IMR-90 (cell line): ENCODE results near the gene SEMA5A. TPM values are rescaled to one million over a fixed set of nuclear protein-coding genes. Genes with fewer than 3 reads are reported as not detected.

Experiments
- ATAC-seq: fragments of 200-7000 bp; cut with Tn5 transposase; 2 replicates; pipeline ENCODE4 v1.9.1; 2020; ENCODE audit warnings: low read depth, mild to moderate bottlenecking, moderate library complexity
- BruUV-seq: library from RNA; stranded (reverse); fragments of 400-500 nt; replicated peaks from 2 replicates; lab custom pipeline; 2021; lab: Mats Ljungman, UMichigan
- CTCF ChIA-PET: fragments of 300-600 bp; formaldehyde crosslinking; extraction: SDS; loops from one replicate; lab custom pipeline; 2021; ENCODE audit warnings: antibody characterized with exemption; lab: Yijun Ruan, JAX
- POLR2A ChIA-PET: fragments of 300-600 bp; sonication (Branson Sonifier 250); formaldehyde crosslinking; loops from one replicate; lab custom pipeline; 2022; ENCODE audit warnings: antibody characterized with exemption; ENCODE audit not compliant: unreplicated experiment; lab: Charles Lee
- DNase-seq: peaks from one replicate; pipeline ENCODE4 v3.0.0; 2013
- H2AFZ ChIP-seq: replicated peaks from 2 replicates; pipeline ENCODE3; 2013; ENCODE audit warnings: low read length, mild to moderate bottlenecking; ENCODE audit not compliant: poor library complexity
- H2AK5ac ChIP-seq: 2 replicates; pipeline ENCODE4 v1.6.1; 2013; ENCODE audit warnings: low read depth, low read length, inconsistent platforms
- H2AK9ac ChIP-seq: replicated peaks from 2 replicates; pipeline ENCODE3; 2013; ENCODE audit warnings: mild to moderate bottlenecking, low read depth, low read length, moderate library complexity; ENCODE audit not compliant: poor library complexity
- H2BK120ac ChIP-seq: 2 replicates; pipeline ENCODE4 v1.6.1; 2013; ENCODE audit warnings: low read depth, low read length, inconsistent platforms
- H2BK15ac ChIP-seq: 3 replicates; pipeline ENCODE4 v1.6.1; 2013; ENCODE audit warnings: low read depth, low read length, inconsistent platforms
- H2BK20ac ChIP-seq: 2 replicates; pipeline ENCODE4 v1.6.1; 2013; ENCODE audit warnings: low read depth, mild to moderate bottlenecking, inconsistent platforms, low read length, moderate library complexity
- H2BK5ac ChIP-seq: 2 replicates; pipeline ENCODE4 v1.6.1; 2013; ENCODE audit warnings: mild to moderate bottlenecking, low read depth, low read length, inconsistent platforms; ENCODE audit not compliant: poor library complexity, severe bottlenecking
- H3K14ac ChIP-seq: replicated peaks from 2 replicates; pipeline ENCODE4 v1.6.1; 2013; ENCODE audit warnings: low read depth, low read length, inconsistent platforms
- H3K18ac ChIP-seq: 2 replicates; pipeline ENCODE4 v1.6.1; 2013; ENCODE audit warnings: low read depth, low read length, control low read depth
- H3K23ac ChIP-seq: 2 replicates; pipeline ENCODE4 v1.6.1; 2013; ENCODE audit warnings: low read depth, low read length, inconsistent platforms
- H3K27ac ChIP-seq: 2 replicates; pipeline ENCODE4 v1.5.1; 2013; ENCODE audit warnings: mild to moderate bottlenecking, control low read depth, low read length; ENCODE audit not compliant: insufficient read depth
- H3K27me3 ChIP-seq: 2 replicates; pipeline ENCODE4 v1.6.1; 2013; ENCODE audit warnings: low read length; ENCODE audit not compliant: control insufficient read depth, insufficient read depth
- H3K36me3 ChIP-seq: 2 replicates; pipeline ENCODE4 v1.6.1; 2013; ENCODE audit warnings: low read length, mixed read lengths; ENCODE audit not compliant: control insufficient read depth, insufficient read depth
- H3K4ac ChIP-seq: 2 replicates; pipeline ENCODE4 v1.6.1; 2013; ENCODE audit warnings: low read depth, low read length, inconsistent platforms
- H3K4me1 ChIP-seq: 2 replicates; pipeline ENCODE4 v1.6.1; 2013; ENCODE audit warnings: low read length, mixed read lengths; ENCODE audit not compliant: control insufficient read depth, insufficient read depth
- H3K4me2 ChIP-seq: 2 replicates; pipeline ENCODE4 v1.6.1; 2013; ENCODE audit warnings: low read depth, mild to moderate bottlenecking, control low read depth, low read length, moderate library complexity
- H3K4me3 ChIP-seq: 2 replicates; pipeline ENCODE4 v1.5.1; 2013; ENCODE audit warnings: low read depth, mild to moderate bottlenecking, control low read depth, low read length, moderate library complexity; ENCODE audit not compliant: insufficient read depth
- H3K56ac ChIP-seq: 2 replicates; pipeline ENCODE4 v1.6.1; 2013; ENCODE audit warnings: low read length, inconsistent platforms; ENCODE audit not compliant: insufficient read depth; ENCODE audit errors: extremely low read depth
- H3K79me1 ChIP-seq, 2 experiments: 2 replicates each; pipeline ENCODE4 v1.6.1; 2013; ENCODE audit warnings: low read length in 2 of 2, inconsistent platforms in 1 of 2, low read depth in 1 of 2
- H3K9ac ChIP-seq: 2 replicates; pipeline ENCODE4 v1.6.1; 2013; ENCODE audit warnings: low read depth, low read length, control low read depth
- H3K9me1 ChIP-seq: 2 replicates; pipeline ENCODE4 v1.6.1; 2013; ENCODE audit warnings: low read length, inconsistent platforms; ENCODE audit not compliant: insufficient read depth
- H3K9me3 ChIP-seq: 2 replicates; pipeline ENCODE4 v1.6.1; 2013; ENCODE audit warnings: low read length; ENCODE audit not compliant: control insufficient read depth, insufficient read depth
- H4K20me1 ChIP-seq: 2 replicates; pipeline ENCODE4 v1.6.1; 2013; ENCODE audit warnings: low read length, inconsistent platforms; ENCODE audit not compliant: insufficient read depth
- H4K5ac ChIP-seq: 2 replicates; pipeline ENCODE4 v1.6.1; 2013; ENCODE audit warnings: mild to moderate bottlenecking, low read depth, low read length, control low read depth
- H4K8ac ChIP-seq, 2 experiments: 2 replicates each; pipeline ENCODE4 v1.6.1; 2013; ENCODE audit warnings: low read depth in 2 of 2, low read length in 2 of 2, control low read depth in 1 of 2, inconsistent platforms in 1 of 2
- H4K91ac ChIP-seq: 2 replicates; pipeline ENCODE4 v1.6.1; 2013; ENCODE audit warnings: low read depth, low read length, inconsistent platforms; ENCODE audit not compliant: insufficient read depth
- BHLHE40 ChIP-seq: fragments of 150-350 bp; IDR thresholded peaks from 2 replicates; pipeline ENCODE4 v1.6.1; 2016; ENCODE audit warnings: mild to moderate bottlenecking, low read depth, low read length
- CEBPB ChIP-seq: IDR thresholded peaks from 2 replicates; pipeline ENCODE4 v1.6.1; 2012; ENCODE audit warnings: low read depth, low read length, improper control_type of control experiment
- CHD1 ChIP-seq: IDR thresholded peaks from 2 replicates; pipeline ENCODE4 v1.6.1; 2012; ENCODE audit warnings: low read depth, low read length, improper control_type of control experiment
- CTCF ChIP-seq: conservative IDR thresholded peaks from 2 replicates; pipeline ENCODE4 v1.5.1; 2012; ENCODE audit warnings: mild to moderate bottlenecking, low read depth, low read length, improper control_type of control experiment
- ELK1 ChIP-seq: fragments of 150-350 bp; IDR thresholded peaks from 2 replicates; pipeline ENCODE4 v1.6.1; 2016; ENCODE audit warnings: low read depth, mild to moderate bottlenecking, low read length, moderate library complexity, borderline replicate concordance
- FOS ChIP-seq: fragments of 150-350 bp; IDR thresholded peaks from 2 replicates; pipeline ENCODE4 v1.6.1; 2016; ENCODE audit warnings: low read depth, low read length
- MAFK ChIP-seq: IDR thresholded peaks from 2 replicates; pipeline ENCODE4 v1.6.1; 2012; ENCODE audit warnings: low read depth, low read length, improper control_type of control experiment
- MAZ ChIP-seq: IDR thresholded peaks from 2 replicates; pipeline ENCODE4 v1.6.1; 2012; ENCODE audit warnings: low read depth, mild to moderate bottlenecking, low read length, improper control_type of control experiment, moderate library complexity, borderline replicate concordance
- MXI1 ChIP-seq: IDR thresholded peaks from 2 replicates; pipeline ENCODE4 v1.6.1; 2012; ENCODE audit warnings: low read depth, mild to moderate bottlenecking, low read length, moderate library complexity, borderline replicate concordance
- NFE2L2 ChIP-seq: fragments of 150-350 bp; IDR thresholded peaks from 2 replicates; pipeline ENCODE4 v1.6.1; 2016; ENCODE audit warnings: low read depth, mild to moderate bottlenecking, low read length
- POLR2A ChIP-seq: IDR thresholded peaks from 2 replicates; pipeline ENCODE4 v1.6.1; 2012; ENCODE audit warnings: mild to moderate bottlenecking, low read depth, low read length
- RAD21 ChIP-seq: IDR thresholded peaks from 2 replicates; pipeline ENCODE4 v1.6.1; 2012; ENCODE audit warnings: low read length, improper control_type of control experiment
- RCOR1 ChIP-seq: IDR thresholded peaks from 2 replicates; pipeline ENCODE4 v1.6.1; 2012; ENCODE audit warnings: mild to moderate bottlenecking, low read length, improper control_type of control experiment; ENCODE audit not compliant: insufficient replicate concordance
- RFX5 ChIP-seq: IDR thresholded peaks from 2 replicates; pipeline ENCODE4 v1.8.0; 2012; ENCODE audit warnings: low read depth, mild to moderate bottlenecking, low read length, moderate library complexity
- SMC3 ChIP-seq: fragments of 150-350 bp; IDR thresholded peaks from 2 replicates; pipeline ENCODE4 v1.6.1; 2016; ENCODE audit warnings: low read depth, mild to moderate bottlenecking, antibody characterized with exemption, low read length, moderate library complexity
- USF2 ChIP-seq: fragments of 150-350 bp; IDR thresholded peaks from 2 replicates; pipeline ENCODE4 v1.6.1; 2017; ENCODE audit warnings: mild to moderate bottlenecking, antibody characterized with exemption, low read length, low read depth
- dilution Hi-C: fragments of 300-500 bp; cut with HindIII; formaldehyde crosslinking; loops from one replicate; pipeline ENCODE4 v1.14.3; 2018; ENCODE audit warnings: low sequenced_read_pairs; ENCODE audit not compliant: unreplicated experiment
- in situ Hi-C: fragments of 300-500 bp; cut with MboI; formaldehyde crosslinking; loops from 3 replicates; pipeline ENCODE4 v1.14.3; 2019; ENCODE audit warnings: low sequenced_read_pairs, inconsistent platforms, mixed read lengths
- intact Hi-C: fragments of 100-400 bp; cut with micrococcal nuclease; formaldehyde crosslinking; loops from 2 replicates; pipeline ENCODE4 v1.10.0; 2022
- polyA plus RNA-seq, 3 experiments: library from polyadenylated mRNA; depleted of rRNA; stranded (reverse); fragments of >200 nt; gene quantifications; 2 replicates each; pipeline ENCODE4 v1.2.3, GENCODE V29; 2012; ENCODE audit warnings: low replicate concordance in 1 of 3
- total RNA-seq: library from RNA; depleted of rRNA; stranded (reverse); fragments of >200 nt; gene quantifications from 2 replicates; pipeline ENCODE4 v1.2.3, GENCODE V29; 2012

The SEMA5A gene
- total and polyA plus RNA-seq, 2 of the 4 experiments (the other 2 are of a cell fraction) = 8.2 to 9.9 TPM

GRCh38 chr5:9431151-9431495 lies 114.8 kb downstream of the SEMA5A start:
- Histone ChIP-seq H3K9me3 (no peaks in the 10 kb centered on the region), H3K23ac (0 out of 2 replicates have a peak overlapping the region, but pooled peaks have one; percentile 10), H3K4me1 (peaks cover 17% of the 10 kb centered on the region), H3K4me2 (peak overlapping the region; percentile 65; the same call in 1 of the 2 replicates), H3K56ac (no peak overlapping the region), H3K4ac (peak overlapping the region; percentile 1; the same call in 1 of the 2 replicates), H3K36me3 (peaks cover under 1% of the 10 kb centered on the region; the same call in 1 of the 2 replicates), H3K27ac (no peak overlapping the region), H2BK120ac (peak overlapping the region; percentile 52; the same call in 1 of the 2 replicates), H3K18ac (peak overlapping the region; percentile 74; the same call in 1 of the 2 replicates), H2AK5ac (no peak overlapping the region), H3K14ac (no peak overlapping the region), H4K91ac (no peak overlapping the region), H3K79me1 (peaks cover 10 to 49% of the 10 kb centered on the region in 2 experiments), H2BK20ac (0 out of 2 replicates have a peak overlapping the region, but pooled peaks have one; percentile 5), H3K9ac (no peak overlapping the region), H2AFZ (no peak overlapping the region), H3K9me1 (peaks cover 20% of the 10 kb centered on the region), H4K8ac (peak overlapping the region in 1 of 2 experiments; percentile 26; a peak in 2 of 4 replicates), H2AK9ac (no peak overlapping the region), H2BK5ac (no peak overlapping the region), H2BK15ac (no peak overlapping the region), H4K20me1 (peaks cover 10% of the 10 kb centered on the region; the same call in 1 of the 2 replicates), H4K5ac (peak overlapping the region; percentile 67; the same call in 1 of the 2 replicates), H3K27me3 (no peaks in the 10 kb centered on the region), H3K4me3 (no peak overlapping the region)
- TF ChIP-seq FOS (no peak), RAD21 (no peak), MXI1 (no peak), NFE2L2 (no peak), CHD1 (no peak), RCOR1 (no peak), CTCF (no peak), MAFK (no peak), BHLHE40 (no peak), MAZ (no peak), ELK1 (no peak), SMC3 (no peak), RFX5 (no peak), USF2 (no peak), CEBPB (no peak), POLR2A (no peak)
- in situ Hi-C loops = no loop called here
- POLR2A ChIA-PET = interaction anchor here (1.0 kb wide), 1 partner anchor 8 kb away, joined by 3 read pairs; no protein-coding TSS in a partner anchor
- intact Hi-C loops = no loop called here
- ATAC-seq (no peak), DNase-seq (no peak)
- no TSS peak for BruUV-seq
- dilution Hi-C loops = no loop called here
- CTCF ChIA-PET = interaction anchor here (1.0 to 1.5 kb wide), 3 partner anchors 9 to 113 kb away, joined by 3 read pairs; no protein-coding TSS in a partner anchor
